ENCODE results near the gene EML4. TPM values are rescaled to one million over a fixed set of nuclear protein-coding genes. Genes with fewer than 3 reads are reported as not detected.
"Not testable (repeated sequence)": the region's sequence is repeated elsewhere in the genome, so short reads cannot be mapped to it uniquely, and the experiment has no call there.

The EML4 gene
- polyA plus RNA-seq, 1 donor (not counting 4 experiments of a cell fraction or from before 2014, with no cell fraction given) = 36.4 TPM

- Histone ChIP-seq H4K20me1 (ENCODE audit: control insufficient read depth, extremely low read depth, insufficient read depth, low read length) (no peaks in the 10 kb centered on the region), H3K9me3 (ENCODE audit: control insufficient read depth, low read depth, low read length) (no peaks in the 10 kb centered on the region), H3K27ac (ENCODE audit: control insufficient read depth, insufficient read depth, low read length) (no peak overlapping the region), H3K9me1 (ENCODE audit: control insufficient read depth, extremely low read depth, insufficient read depth, low read length) (no peaks in the 10 kb centered on the region), H3K9ac (ENCODE audit: control insufficient read depth, extremely low read depth, insufficient read depth, low read length) (no peak overlapping the region), H2AFZ (ENCODE audit: control insufficient read depth, low read length) (no peak overlapping the region), H3K79me2 (ENCODE audit: control insufficient read depth, insufficient read depth, low read length) (peaks cover 36% of the 10 kb centered on the region), H3K4me3 (ENCODE audit: control insufficient read depth in 2 of 3, extremely low read depth in 1 of 3, insufficient read depth in 2 of 3, low read depth in 1 of 3, low read length in 3 of 3) (no peak overlapping the region), H3K36me3 (ENCODE audit: control insufficient read depth in 2 of 2, extremely low read depth in 1 of 2, insufficient read depth in 2 of 2, low read length in 2 of 2) (peaks cover 7 to 18% of the 10 kb centered on the region in 2 experiments), H3K4me2 (ENCODE audit: control insufficient read depth, extremely low read depth, insufficient read depth, low read depth, low read length) (no peak overlapping the region), H3K27me3 (ENCODE audit: control insufficient read depth, extremely low read depth, insufficient read depth, low read length) (no peaks in the 10 kb centered on the region), H3K4me1 (ENCODE audit: control insufficient read depth, extremely low read depth, insufficient read depth, low read length) (peaks cover 19% of the 10 kb centered on the region)
- no peak for TF ChIP-seq CTCF (optimal IDR thresholded peaks at IDR 0.05 in 1 of 3, IDR thresholded peaks at IDR 0.05 in 1 of 3, conservative IDR thresholded peaks at IDR 0.05 in 1 of 3; ENCODE audit: extremely low read depth in 1 of 3, insufficient read depth in 2 of 3, low read length in 3 of 3)
- TF ChIP-seq EZH2 (IDR thresholded peaks at IDR 0.05; ENCODE audit: low read length) = no peak
- FAIRE-seq = no peak
- no peak for DNase-seq (ENCODE audit: low read depth, low spot score)
- dilution Hi-C loops (cut with MboI; ENCODE audit: extremely low pct_ligation_motif_present, low sequenced_read_pairs) = no loop called here
Observed at GRCh38 chr2:42345986-42346385, 176.8 kb downstream of the EML4 start.

GRCh38 chr2:42346856-42347255 is 177.7 kb downstream of the EML4 start:
- H3K4me3 ChIP-seq (ENCODE audit: control insufficient read depth in 2 of 3, extremely low read depth in 1 of 3, insufficient read depth in 2 of 3, low read depth in 1 of 3, low read length in 3 of 3); H3K9me3 ChIP-seq (ENCODE audit: control insufficient read depth, low read depth, low read length); H3K9ac ChIP-seq (ENCODE audit: control insufficient read depth, extremely low read depth, insufficient read depth, low read length); FAIRE-seq; H3K27ac ChIP-seq (ENCODE audit: control insufficient read depth, insufficient read depth, low read length); H3K27me3 ChIP-seq (ENCODE audit: control insufficient read depth, extremely low read depth, insufficient read depth, low read length); H2AFZ ChIP-seq (ENCODE audit: control insufficient read depth, low read length); H3K4me2 ChIP-seq (ENCODE audit: control insufficient read depth, extremely low read depth, insufficient read depth, low read depth, low read length); dilution Hi-C loops (cut with MboI; ENCODE audit: extremely low pct_ligation_motif_present, low sequenced_read_pairs); H4K20me1 ChIP-seq (ENCODE audit: control insufficient read depth, extremely low read depth, insufficient read depth, low read length); H3K9me1 ChIP-seq (ENCODE audit: control insufficient read depth, extremely low read depth, insufficient read depth, low read length); DNase-seq (ENCODE audit: low read depth, low spot score): not testable (repeated sequence)
- peaks cover 11 to 22% of the 10 kb centered on the region in 2 experiments for H3K36me3 ChIP-seq (ENCODE audit: control insufficient read depth in 2 of 2, extremely low read depth in 1 of 2, insufficient read depth in 2 of 2, low read length in 2 of 2)
- H3K4me1 ChIP-seq (ENCODE audit: control insufficient read depth, extremely low read depth, insufficient read depth, low read length) = peaks cover 15% of the 10 kb centered on the region
- peaks cover 37% of the 10 kb centered on the region for H3K79me2 ChIP-seq (ENCODE audit: control insufficient read depth, insufficient read depth, low read length)

GRCh38 chr2:42347518-42347917 is 178.4 kb downstream of the EML4 start:
- H2AFZ ChIP-seq (ENCODE audit: control insufficient read depth, low read length); H3K9me3 ChIP-seq (ENCODE audit: control insufficient read depth, low read depth, low read length); H3K4me3 ChIP-seq (ENCODE audit: control insufficient read depth in 2 of 3, extremely low read depth in 1 of 3, insufficient read depth in 2 of 3, low read depth in 1 of 3, low read length in 3 of 3); DNase-seq (ENCODE audit: low read depth, low spot score); H4K20me1 ChIP-seq (ENCODE audit: control insufficient read depth, extremely low read depth, insufficient read depth, low read length); H3K4me1 ChIP-seq (ENCODE audit: control insufficient read depth, extremely low read depth, insufficient read depth, low read length); H3K9ac ChIP-seq (ENCODE audit: control insufficient read depth, extremely low read depth, insufficient read depth, low read length); dilution Hi-C loops (cut with MboI; ENCODE audit: extremely low pct_ligation_motif_present, low sequenced_read_pairs); H3K27ac ChIP-seq (ENCODE audit: control insufficient read depth, insufficient read depth, low read length); H3K9me1 ChIP-seq (ENCODE audit: control insufficient read depth, extremely low read depth, insufficient read depth, low read length); H3K27me3 ChIP-seq (ENCODE audit: control insufficient read depth, extremely low read depth, insufficient read depth, low read length); FAIRE-seq; H3K4me2 ChIP-seq (ENCODE audit: control insufficient read depth, extremely low read depth, insufficient read depth, low read depth, low read length): not testable (repeated sequence)
- Histone ChIP-seq H3K79me2 (ENCODE audit: control insufficient read depth, insufficient read depth, low read length) (peaks cover 42% of the 10 kb centered on the region), H3K36me3 (ENCODE audit: control insufficient read depth in 2 of 2, extremely low read depth in 1 of 2, insufficient read depth in 2 of 2, low read length in 2 of 2) (peaks cover 12 to 24% of the 10 kb centered on the region in 2 experiments)

Measured in keratinocyte (primary cell).